Lung (tissue), 16 donors: ENCODE data around the gene BTBD10. TPM values are rescaled to one million over a fixed set of nuclear protein-coding genes. Genes with fewer than 3 reads are reported as not detected.

Source experiments
- ATAC-seq: fragments of 200-7000 bp; cut with Tn5 transposase; one replicate; pipeline ENCODE4 v1.9.1; 2020; ENCODE audit warnings: moderate number of reproducible peaks; ENCODE audit not compliant: insufficient read depth, low FRiP score
- DNase-seq, 3 donors: peaks; one replicate each; pipeline ENCODE4 v3.0.0-alpha.2; 2013 to 2017
- H3K27ac ChIP-seq, 2 donors: one replicate each; pipeline ENCODE4 v1.5.1; 2013; ENCODE audit warnings: mild to moderate bottlenecking in 2 of 2, moderate library complexity in 2 of 2, control low read depth in 1 of 2, inconsistent platforms in 1 of 2, low read depth in 1 of 2, low read length in 1 of 2
- H3K27me3 ChIP-seq, 3 donors: one replicate each; pipeline ENCODE4 v1.5.1; 2013; ENCODE audit warnings: low read length in 2 of 3; ENCODE audit not compliant: control insufficient read depth in 3 of 3, insufficient read depth in 3 of 3
- H3K36me3 ChIP-seq, 4 donors: one replicate each; pipeline ENCODE4 v1.5.1; 2013; ENCODE audit warnings: low read length in 4 of 4, mild to moderate bottlenecking in 1 of 4, moderate library complexity in 1 of 4; ENCODE audit not compliant: control insufficient read depth in 4 of 4, insufficient read depth in 4 of 4
- H3K4me1 ChIP-seq, 5 donors: one replicate each; pipeline ENCODE4 v1.5.1; 2013; ENCODE audit warnings: low read length in 5 of 5, mild to moderate bottlenecking in 2 of 5, moderate library complexity in 1 of 5; ENCODE audit not compliant: control insufficient read depth in 5 of 5, insufficient read depth in 5 of 5
- H3K4me3 ChIP-seq: one replicate; pipeline ENCODE4 v1.5.1; 2013; ENCODE audit warnings: mild to moderate bottlenecking, control low read depth, moderate library complexity
- H3K9ac ChIP-seq, 2 donors: one replicate each; pipeline ENCODE4 v1.5.1; 2013; ENCODE audit warnings: low read length in 2 of 2, control low read depth in 1 of 2; ENCODE audit not compliant: insufficient read depth in 1 of 2
- H3K9me3 ChIP-seq, 4 donors: one replicate each; pipeline ENCODE4 v1.5.1; 2013; ENCODE audit warnings: low read length in 3 of 4, mild to moderate bottlenecking in 1 of 4, moderate library complexity in 1 of 4; ENCODE audit not compliant: control insufficient read depth in 4 of 4, insufficient read depth in 3 of 4
- CTCF ChIP-seq: IDR thresholded peaks from 2 replicates; pipeline ENCODE4 v1.5.1; 2012; ENCODE audit warnings: mild to moderate bottlenecking; ENCODE audit errors: control extremely low read depth, extremely low read depth
- WGBS, 2 donors: extraction: QIAGEN DNeasy Blood & Tissue Kit; methylation state at CpG; one replicate each; pipeline ENCODE4 v1.1.7; 2013; 5-methylcytosine and 5-hydroxymethylcytosine counted together
- long read RNA-seq, 5 donors: transcript quantifications; one replicate each; lab custom pipeline, GENCODE V29; 2026
- polyA plus RNA-seq, 2 donors: library from polyadenylated mRNA; stranded (reverse); fragments of 200-250 nt; gene quantifications; one replicate each; pipeline ENCODE4 v1.2.1, GENCODE V29; 2013
- total RNA-seq, 2 donors: library from RNA; depleted of rRNA in 1 of 2; stranded (reverse); fragments of >200 nt in 1 of 2; gene quantifications; one replicate each; pipeline ENCODE4 v1.2.1, GENCODE V29; 2014 to 2021
- donor health status: control.
- donor health status: control.
- donor health status: Bipolar disorder and iron deficiency.
- donor health status: healthy.
- donor health status: DM: yes; HTN: yes; CAD: no.

The BTBD10 gene
- total RNA-seq (10 to 100 TPM; 22.6 to 51.5 TPM), polyA plus RNA-seq (10 to 100 TPM in 1 of 2 donors, 1 to 10 TPM in 1; 9.9 to 19.8 TPM)
- long read RNA-seq, donor 1, transcript BTBD10-201 (9 exons, 2,504 nt), result major isoform, 7 of 10 reads
- long read RNA-seq, donor 1, partial matches to known transcripts, result 0 of 10 reads
- long read RNA-seq, donor 1, other reads (novel, unspliced or antisense), result 0 of 10 reads
- long read RNA-seq, donor 2, partial matches to known transcripts, result 0 of 3 reads
- long read RNA-seq, donor 2, other reads (novel, unspliced or antisense), result 0 of 3 reads
- long read RNA-seq, donor 3, partial matches to known transcripts, result 0 of 1 reads
- long read RNA-seq, donor 3, other reads (novel, unspliced or antisense), result 0 of 1 reads
- long read RNA-seq, donor 4, partial matches to known transcripts, result 0 of 1 reads
- long read RNA-seq, donor 4, other reads (novel, unspliced or antisense), result 0 of 1 reads
- long read RNA-seq, donor 5, transcript BTBD10-208 (8 exons, 1,662 nt), result major isoform, 11 of 13 reads
- long read RNA-seq, donor 5, partial matches to known transcripts, result 0 of 13 reads
- long read RNA-seq, donor 5, other reads (novel, unspliced or antisense), result 0 of 13 reads

GRCh38 chr11:13462901-13463778 is at the start of gene BTBD10:
Gene BTBD10, minus strand, starts transcription at chr11:13463222. Its CDS starts 18,098 bp downstream, at chr11:13445124.
- H3K27ac ChIP-seq, result peak within 1 kb of the TSS; percentile 93 to 95
- peak; percentile 97 for ATAC-seq
- 0 to 1% methylated on average over 69 to 71 of the region's 71 CpGs for WGBS, 2 donors
- H3K9ac ChIP-seq, result peak within 1 kb of the TSS; percentile 72 to 95
- TF ChIP-seq CTCF, result no peak
- no peaks in the 10 kb centered on the region for H3K9me3 ChIP-seq
- H3K27me3 ChIP-seq, result no peaks in the 10 kb centered on the region
- DNase-seq, result peak; percentile 95 to 98 (median 97)
- peak within 1 kb of the TSS; percentile 84 for H3K4me3 ChIP-seq
- H3K36me3 ChIP-seq, result no peaks in the 10 kb centered on the region
- peaks cover 0 to 12% (median 6%) of the 10 kb centered on the region in 5 donors for H3K4me1 ChIP-seq

- Histone ChIP-seq H3K27me3 (no peaks in the 10 kb centered on the region), H3K4me1 (no peaks in the 10 kb centered on the region), H3K27ac (no peak overlapping the region), H3K36me3 (no peaks in the 10 kb centered on the region), H3K9ac (no peak overlapping the region), H3K9me3 (no peaks in the 10 kb centered on the region), H3K4me3 (no peak overlapping the region)
- no peak for TF ChIP-seq CTCF
- peak in 1 of 3 donors; percentile 6 for DNase-seq
- ATAC-seq, result no peak
- WGBS, 2 donors, result 70 to 91% methylated on average over 1 of the region's 1 CpG
Measured at GRCh38 chr11:13503393-13503792, 40.4 kb upstream of the BTBD10 start.

GRCh38 chr11:13502492-13502891 is 39.5 kb upstream of the BTBD10 start:
- peaks cover 0 to 2% (median 0%) of the 10 kb centered on the region in 4 donors for H3K9me3 ChIP-seq
- H3K9ac ChIP-seq, result no peak overlapping the region
- DNase-seq, result no peak
- H3K27ac ChIP-seq, result no peak overlapping the region
- H3K27me3 ChIP-seq, result no peaks in the 10 kb centered on the region
- no peaks in the 10 kb centered on the region for H3K36me3 ChIP-seq
- no peaks in the 10 kb centered on the region for H3K4me1 ChIP-seq
- ATAC-seq, result no peak
- no peak overlapping the region for H3K4me3 ChIP-seq
- WGBS, 2 donors, result 77 to 88% methylated on average over 1 of the region's 1 CpG
- no peak for TF ChIP-seq CTCF
